OCI-M2 (cell line): ENCODE results near the gene PAM.

Experiments
- DNase-seq: peaks from one replicate; lab custom pipeline; 2025; ENCODE audit not compliant: unreplicated experiment; lab: John Stamatoyannopoulos, UW

The PAM gene

DNA sequence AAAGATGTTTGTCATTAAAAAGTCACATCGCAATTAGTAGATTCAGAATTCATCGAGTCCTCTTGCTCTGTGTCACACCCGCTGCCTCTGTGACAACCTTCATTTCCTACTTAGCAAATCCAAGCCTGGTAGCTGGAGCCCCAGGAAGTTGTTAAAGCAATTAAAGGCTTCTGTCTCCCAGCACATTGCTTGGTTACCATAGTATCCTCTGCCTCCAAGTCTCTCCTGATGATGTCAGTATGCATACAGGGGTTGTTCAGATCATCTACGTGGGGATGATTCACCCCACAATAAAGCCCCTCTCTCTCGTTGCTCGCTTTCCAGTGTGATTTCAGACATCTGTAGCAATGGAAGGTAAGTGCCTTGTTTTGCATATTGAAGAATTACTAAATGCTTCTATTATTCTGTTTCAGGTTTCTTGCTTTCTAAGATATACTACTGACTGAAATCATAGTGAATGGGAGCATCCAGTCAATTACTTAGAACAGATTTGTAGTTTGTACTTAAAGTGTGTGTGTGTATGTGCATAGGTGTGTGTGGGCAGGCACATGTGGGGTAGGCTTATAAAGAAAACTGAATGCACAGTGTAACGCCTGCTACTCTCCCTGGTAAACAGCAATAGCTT is 52.9 kb downstream of the PAM start:
- no peak for DNase-seq

DNA sequence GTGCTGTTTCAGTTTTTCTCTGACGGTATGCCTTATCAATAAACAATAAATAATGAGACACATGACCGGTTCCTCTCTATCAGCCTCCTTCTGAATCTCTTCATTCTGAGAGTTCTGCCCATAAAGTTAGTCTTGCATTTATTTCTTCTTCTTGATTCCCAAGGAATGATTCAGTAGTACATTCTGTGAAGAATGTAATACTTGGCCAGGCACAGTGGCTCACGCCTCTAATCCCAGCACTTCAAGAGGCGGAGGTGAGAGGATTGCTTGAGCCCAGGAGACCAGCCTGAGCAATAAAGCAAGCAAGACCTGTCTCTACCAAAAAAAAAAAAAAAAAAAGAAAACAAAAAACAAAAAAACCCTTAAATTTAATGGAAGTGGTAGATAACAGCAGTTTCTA is 53.9 kb downstream of the PAM start:
- no peak for DNase-seq

GRCh38 chr5:102811972-102812371 is 56.9 kb downstream of the PAM start:
- no peak for DNase-seq

DNA sequence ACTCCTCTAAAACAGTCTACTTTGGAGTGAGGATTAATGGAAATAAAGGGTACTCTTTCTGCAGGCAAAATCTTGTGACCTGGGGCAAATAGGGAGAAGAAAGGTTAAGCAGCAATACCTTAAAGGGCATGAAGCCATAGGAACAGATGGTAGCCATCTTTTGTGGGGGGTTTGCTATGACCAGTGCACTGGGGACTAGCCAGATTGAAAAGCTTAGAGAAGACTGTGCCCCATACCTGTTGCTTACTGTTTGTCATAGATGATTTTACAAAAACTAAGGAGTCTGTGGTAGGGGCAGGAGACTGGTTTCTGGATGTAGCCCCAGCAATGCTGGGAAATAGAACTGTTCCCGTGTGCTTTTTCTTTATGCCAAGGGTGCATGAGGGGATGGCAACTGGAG is 58.6 kb downstream of the PAM start:
- DNase-seq, result no peak

- DNase-seq, result no peak
Measured at GRCh38 chr5:102815084-102815483, 60.0 kb downstream of the PAM start.

DNA sequence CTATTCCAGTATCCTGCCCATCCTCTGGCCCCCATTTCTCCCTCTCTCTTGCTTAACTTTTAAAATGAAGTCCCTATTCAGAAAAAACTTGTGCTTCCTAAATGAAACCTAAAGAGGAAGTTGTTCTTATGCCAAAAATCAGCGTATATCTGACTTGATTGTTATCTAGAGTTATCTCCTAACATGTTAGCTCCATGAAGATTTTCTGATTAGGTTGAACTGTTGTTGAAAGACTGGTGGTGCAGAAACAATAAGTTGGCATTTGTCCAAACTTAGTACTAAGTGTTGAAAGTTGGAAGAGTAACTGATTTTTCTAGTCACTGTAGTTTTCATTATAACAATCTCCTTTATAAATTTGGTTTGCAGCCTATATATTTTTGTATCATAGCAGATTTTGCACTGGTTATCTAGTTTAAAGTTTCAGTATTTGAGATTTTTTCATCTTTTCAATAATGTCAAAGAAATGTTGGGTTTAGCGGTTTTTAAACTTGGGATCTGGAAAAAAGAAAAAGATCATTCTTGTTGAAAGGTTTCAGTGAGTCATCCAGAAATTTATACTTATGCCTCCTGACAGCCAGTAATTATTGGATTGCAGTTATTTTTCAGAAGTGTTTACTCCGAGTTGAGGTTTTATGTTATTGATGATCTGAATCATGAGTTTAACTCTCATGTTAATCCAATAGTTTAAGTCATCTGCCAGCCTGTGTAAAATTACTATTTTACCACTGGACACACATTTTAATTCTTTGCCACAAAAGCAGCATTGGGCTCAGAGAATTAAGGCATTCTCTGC is 60.6 kb downstream of the PAM start:
- DNase-seq, result no peak

DNA sequence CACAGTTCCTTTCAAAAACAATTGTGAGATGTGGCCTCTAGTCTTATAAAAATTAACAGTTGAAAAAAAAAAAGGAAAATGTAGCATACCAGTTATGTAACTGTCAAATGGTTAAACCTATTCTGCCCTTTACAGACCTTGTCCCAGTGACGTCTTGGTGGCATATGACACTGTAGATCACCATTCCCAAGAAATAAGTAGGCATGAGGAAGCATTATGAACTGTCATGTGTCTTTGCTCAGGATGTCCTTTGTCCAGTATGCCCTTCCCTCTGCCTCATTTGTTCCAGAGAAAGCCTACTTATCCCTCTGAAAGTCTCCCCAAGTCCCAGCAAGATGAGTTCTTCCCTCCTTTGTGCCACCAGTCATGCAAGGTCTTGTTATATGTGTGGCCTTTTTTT is 63.2 kb downstream of the PAM start:
- DNase-seq, result no peak

- DNase-seq, result no peak
Measured at GRCh38 chr5:102818934-102819333, 63.8 kb downstream of the PAM start.

- no peak for DNase-seq
Measured at GRCh38 chr5:102819634-102820033, 64.5 kb downstream of the PAM start.

DNA sequence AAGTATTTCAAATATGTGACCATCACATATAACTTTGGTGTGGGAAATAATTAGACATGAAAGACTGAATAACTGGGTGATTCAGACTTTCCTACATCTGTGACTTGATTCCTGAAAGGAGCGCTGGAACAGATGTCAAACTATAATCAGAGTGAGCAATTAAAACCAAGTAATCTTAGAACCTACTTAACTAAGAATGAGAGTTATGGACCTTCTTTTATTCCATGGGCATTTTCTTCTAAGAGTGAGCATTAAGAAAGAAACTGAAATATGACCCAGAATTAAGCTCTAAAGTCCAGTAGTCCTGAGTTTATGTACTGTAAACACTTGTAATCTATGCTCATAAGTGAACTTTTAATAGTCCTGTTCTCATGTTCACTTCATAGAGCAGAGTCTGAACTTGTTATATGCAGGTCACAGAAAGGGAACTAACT is 68.4 kb downstream of the PAM start:
- DNase-seq, result no peak

- no peak for DNase-seq
Measured at GRCh38 chr5:102826629-102827028, 71.5 kb downstream of the PAM start.

DNA sequence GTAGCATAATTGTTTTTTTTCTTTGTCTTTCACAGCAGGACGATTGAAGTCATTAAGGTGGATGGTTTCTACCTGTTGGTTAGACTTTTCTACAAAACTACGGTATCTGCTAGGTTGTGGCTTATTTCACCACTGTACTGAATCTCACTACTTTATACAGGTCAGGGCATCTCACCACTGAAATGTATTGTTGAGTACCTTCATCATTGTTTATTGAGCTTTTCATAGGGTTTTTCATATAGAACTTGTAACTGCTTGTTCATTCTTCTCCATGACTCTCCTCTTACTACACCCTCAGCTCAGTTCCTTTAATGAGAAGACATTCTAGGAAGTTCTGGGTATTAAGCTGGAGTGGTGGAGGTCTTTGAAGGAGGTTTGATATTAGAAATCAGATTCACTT is 75.1 kb downstream of the PAM start:
- DNase-seq, result no peak

DNA sequence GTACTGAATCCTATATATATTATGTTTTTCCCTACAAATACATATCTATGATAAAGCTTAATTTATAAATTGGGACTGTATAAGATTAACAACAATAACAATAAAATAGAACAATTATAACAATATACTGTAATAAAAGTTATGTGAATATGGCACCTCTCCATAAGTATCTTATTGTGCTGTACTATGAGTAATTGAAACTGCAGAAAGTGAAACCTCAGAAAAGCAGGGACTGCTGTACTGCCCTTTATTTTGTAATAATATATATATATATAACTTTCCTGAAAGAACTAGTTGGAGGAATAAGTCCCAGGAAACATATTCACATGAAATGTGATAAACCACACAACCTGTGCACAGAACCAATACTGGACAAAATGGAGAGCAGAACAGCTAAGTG is 77.3 kb downstream of the PAM start:
- DNase-seq, result no peak

GRCh38 chr5:102833146-102833545 is 78.0 kb downstream of the PAM start:
- DNase-seq, result no peak

- DNase-seq, result no peak
Measured at GRCh38 chr5:102834438-102834964, 79.4 kb downstream of the PAM start.

DNA sequence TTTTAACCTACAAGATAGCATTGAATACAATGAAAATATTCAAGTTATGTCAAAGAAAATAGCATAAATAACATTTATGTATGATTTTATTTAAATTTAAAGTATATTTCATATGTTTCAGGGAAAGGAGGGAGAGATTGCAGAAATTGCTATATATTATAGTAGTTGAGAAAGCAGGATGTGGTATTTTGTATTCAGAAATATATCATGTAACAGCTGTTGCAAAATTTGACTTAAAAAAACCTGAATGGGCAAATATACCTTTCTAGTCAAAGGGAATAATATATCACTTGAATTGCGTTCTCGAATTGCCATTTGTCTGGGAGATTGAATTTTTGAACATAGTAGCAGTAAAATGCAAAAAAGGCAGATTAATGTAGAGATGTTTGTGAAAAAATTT is 80.6 kb downstream of the PAM start:
- no peak for DNase-seq

DNA sequence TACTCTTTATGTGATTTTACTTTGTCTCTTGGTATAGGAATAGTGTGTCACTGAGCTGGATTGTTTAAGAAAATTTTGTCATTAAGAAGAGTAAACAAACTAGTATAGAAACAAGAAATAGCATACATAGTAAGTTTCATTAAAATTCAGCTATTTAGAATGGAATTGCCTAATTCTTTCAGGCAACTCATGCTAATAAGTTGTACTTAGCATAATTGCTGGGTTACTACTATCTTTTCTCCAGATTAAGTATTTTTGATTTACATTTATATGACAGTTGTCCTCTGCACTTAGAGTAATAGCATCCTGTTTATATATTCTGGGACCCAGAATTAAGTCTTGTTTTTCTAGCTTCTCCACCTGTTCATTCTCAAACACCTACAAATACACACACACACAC is 85.9 kb downstream of the PAM start:
- DNase-seq, result no peak

GRCh38 chr5:102843997-102844396 is 88.9 kb downstream of the PAM start:
- DNase-seq, result no peak

DNA sequence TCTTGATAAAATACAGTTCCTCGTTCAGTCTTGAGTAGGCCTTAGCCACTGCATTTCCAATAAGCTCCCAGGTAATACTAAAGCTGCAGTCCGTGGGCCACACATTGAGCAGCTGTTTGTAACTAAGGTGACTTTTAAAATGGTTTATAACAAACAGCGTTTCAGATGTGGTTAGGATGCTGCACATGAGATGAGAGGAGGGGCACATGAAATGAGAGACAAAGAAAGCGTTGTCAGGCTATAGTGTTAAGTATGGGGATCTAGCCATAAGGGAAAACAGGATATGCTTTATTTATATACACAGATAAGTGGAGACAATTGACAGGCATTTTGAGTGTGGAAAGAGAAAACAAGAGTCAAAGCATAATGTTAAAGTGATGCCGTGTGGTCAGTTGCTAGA is 89.9 kb downstream of the PAM start:
- DNase-seq, result no peak

- no peak for DNase-seq
Measured at GRCh38 chr5:102850503-102850902, 95.4 kb downstream of the PAM start.

DNA sequence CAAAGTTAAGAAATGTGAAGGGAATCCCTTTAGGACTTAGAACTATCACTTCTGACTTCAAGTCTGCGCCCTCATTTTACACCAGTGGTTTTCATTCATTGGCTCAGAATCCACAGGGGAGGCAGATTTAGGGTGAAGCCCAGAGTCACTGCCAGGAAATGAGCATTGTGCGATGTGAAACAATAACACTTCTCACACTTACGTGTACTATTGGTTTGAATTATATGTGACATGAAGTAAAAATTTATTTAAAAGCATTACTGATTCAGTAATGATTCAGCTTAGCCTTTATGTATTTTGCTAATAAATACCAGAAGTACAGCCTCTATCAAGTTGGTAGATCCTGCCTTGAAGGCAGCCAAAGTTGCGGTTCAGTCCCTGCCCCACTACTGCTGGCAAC is 98.6 kb downstream of the PAM start:
- DNase-seq, result no peak

- no peak for DNase-seq
Measured at GRCh38 chr5:102855681-102856388, 100.7 kb downstream of the PAM start.
